Activated CD4-positive, alpha-beta T cell treated with anti-CD3 and anti-CD28 coated beads for 24 hours (primary cell): ENCODE measurements around the gene RTN4IP1.

Experiments used
- DNase-seq, 2 donors: peaks; one replicate each; pipeline ENCODE4 v3.0.0-alpha.2; 2020; ENCODE audit warnings: low read depth in 2 of 2

The RTN4IP1 gene

GRCh38 chr6:106522562-106523250, 106.6 kb downstream of the RTN4IP1 start:
- no peak for DNase-seq
